HT1080 (cell line): ENCODE measurements around the gene PRKAG3. TPM values are rescaled to one million over a fixed set of nuclear protein-coding genes. Genes with fewer than 3 reads are reported as not detected.

Experiments used
- DNase-seq: peaks from one replicate; pipeline ENCODE4 v3.0.0-alpha.2; 2015; ENCODE audit warnings: low read depth
- polyA plus RNA-seq, 2 experiments: library from polyadenylated mRNA; depleted of rRNA; stranded (reverse); fragments of >200 nt; gene quantifications; 2 replicates each; pipeline ENCODE4 v1.2.3, GENCODE V29; 2015
- total RNA-seq: library from RNA; depleted of rRNA; stranded (reverse); fragments of >200 nt; shearing (Covaris generic); gene quantifications from 2 replicates; pipeline ENCODE4 v1.2.3, GENCODE V29; 2014; rRNA removed

The PRKAG3 gene
- not detected in 2 replicates for total RNA-seq
- polyA plus RNA-seq (2015; cell fraction: cytosol; rRNA removed), result not detected in 2 replicates
- not detected in 2 replicates for polyA plus RNA-seq (2015; cell fraction: nucleus; rRNA removed)

- DNase-seq, result no peak
Measured at GRCh38 chr2:218831378-218831990, at the start of gene PRKAG3. Gene PRKAG3 (minus strand): TSS chr2:218831803.

- DNase-seq, result no peak
Measured at GRCh38 chr2:218880859-218881594, 49.4 kb upstream of the PRKAG3 start.

- no peak for DNase-seq
Measured at GRCh38 chr2:218880102-218880858, 48.7 kb upstream of the PRKAG3 start, which contains the start of gene WNT10A. Gene WNT10A (plus strand): TSS chr2:218880852. CDS start chr2:218880996, 144 bp downstream.

- DNase-seq, result no peak
Measured at GRCh38 chr2:218879776-218880101, 48.1 kb upstream of the PRKAG3 start.

GRCh38 chr2:218878926-218879761 lies 47.5 kb upstream of the PRKAG3 start:
- DNase-seq, result no peak

GRCh38 chr2:218878486-218878885 lies 46.9 kb upstream of the PRKAG3 start:
- no peak for DNase-seq

GRCh38 chr2:218877891-218878290 lies 46.3 kb upstream of the PRKAG3 start:
- no peak for DNase-seq

GRCh38 chr2:218877331-218877730 lies 45.7 kb upstream of the PRKAG3 start:
- DNase-seq, result no peak

- peak; percentile 64 for DNase-seq
Measured at GRCh38 chr2:218876562-218877219, 45.1 kb upstream of the PRKAG3 start.

- DNase-seq, result no peak
Measured at GRCh38 chr2:218875692-218876246, 44.2 kb upstream of the PRKAG3 start.

GRCh38 chr2:218873359-218874194 lies 42.0 kb upstream of the PRKAG3 start:
- DNase-seq, result no peak

- DNase-seq, result no peak
Measured at GRCh38 chr2:218872645-218873358, 41.2 kb upstream of the PRKAG3 start.

GRCh38 chr2:218871345-218872302 lies 40.0 kb upstream of the PRKAG3 start:
- DNase-seq, result no peak

GRCh38 chr2:218870984-218871344 lies 39.4 kb upstream of the PRKAG3 start:
- no peak for DNase-seq

- DNase-seq, result no peak
Measured at GRCh38 chr2:218869064-218869463, 37.5 kb upstream of the PRKAG3 start.

GRCh38 chr2:218867900-218868299 lies 36.3 kb upstream of the PRKAG3 start:
- no peak for DNase-seq

GRCh38 chr2:218865999-218866398 lies 34.4 kb upstream of the PRKAG3 start:
- DNase-seq, result no peak

GRCh38 chr2:218865396-218865795 lies 33.8 kb upstream of the PRKAG3 start:
- DNase-seq, result no peak
